ENCODE data around the gene KAZN.

KAZN gene

GRCh38 chr1:14975119-14975518 lies 376.6 kb downstream of the KAZN start:
- no peaks in the 10 kb centered on the region for H3K79me2 ChIP-seq (ENCODE audit: insufficient read depth, low read length)
- H4K20me1 ChIP-seq (ENCODE audit: insufficient read depth, low read length, poor library complexity, severe bottlenecking), result no peaks in the 10 kb centered on the region
- no peaks in the 10 kb centered on the region for H3F3A ChIP-seq (ENCODE audit: low read depth)
- no peaks in the 10 kb centered on the region for H3K4me1 ChIP-seq (ENCODE audit: insufficient read depth, low read length, poor library complexity, severe bottlenecking)
- no peak overlapping the region for H3K4me2 ChIP-seq (ENCODE audit: low read depth, low read length, poor library complexity, severe bottlenecking)
- H3K27me3 ChIP-seq (ENCODE audit: insufficient read depth, low read length, poor library complexity, severe bottlenecking), result peaks cover 6% of the 10 kb centered on the region
- H2AFZ ChIP-seq (ENCODE audit: low read length), result no peak overlapping the region
- no peaks in the 10 kb centered on the region for H3K36me3 ChIP-seq (ENCODE audit: insufficient read depth, low read length)
- no peaks in the 10 kb centered on the region for H3K9me3 ChIP-seq (ENCODE audit: insufficient read depth, low read depth, low read length)
- no peak overlapping the region for H3K4me3 ChIP-seq (ENCODE audit: low read length, poor library complexity, severe bottlenecking)
- H3K9ac ChIP-seq (ENCODE audit: low read depth, low read length, poor library complexity, severe bottlenecking), result no peak overlapping the region
- TF ChIP-seq, protein P1, sequence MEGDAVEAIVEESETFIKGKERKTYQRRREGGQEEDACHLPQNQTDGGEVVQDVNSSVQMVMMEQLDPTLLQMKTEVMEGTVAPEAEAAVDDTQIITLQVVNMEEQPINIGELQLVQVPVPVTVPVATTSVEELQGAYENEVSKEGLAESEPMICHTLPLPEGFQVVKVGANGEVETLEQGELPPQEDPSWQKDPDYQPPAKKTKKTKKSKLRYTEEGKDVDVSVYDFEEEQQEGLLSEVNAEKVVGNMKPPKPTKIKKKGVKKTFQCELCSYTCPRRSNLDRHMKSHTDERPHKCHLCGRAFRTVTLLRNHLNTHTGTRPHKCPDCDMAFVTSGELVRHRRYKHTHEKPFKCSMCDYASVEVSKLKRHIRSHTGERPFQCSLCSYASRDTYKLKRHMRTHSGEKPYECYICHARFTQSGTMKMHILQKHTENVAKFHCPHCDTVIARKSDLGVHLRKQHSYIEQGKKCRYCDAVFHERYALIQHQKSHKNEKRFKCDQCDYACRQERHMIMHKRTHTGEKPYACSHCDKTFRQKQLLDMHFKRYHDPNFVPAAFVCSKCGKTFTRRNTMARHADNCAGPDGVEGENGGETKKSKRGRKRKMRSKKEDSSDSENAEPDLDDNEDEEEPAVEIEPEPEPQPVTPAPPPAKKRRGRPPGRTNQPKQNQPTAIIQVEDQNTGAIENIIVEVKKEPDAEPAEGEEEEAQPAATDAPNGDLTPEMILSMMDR (conservative IDR thresholded peaks at IDR 0.05; ENCODE audit: low read length), result no peak
- no peak for TF ChIP-seq EZH2phosphoT487 (IDR thresholded peaks at IDR 0.05; ENCODE audit: borderline replicate concordance)
- H3K9me2 ChIP-seq (replicated peaks; ENCODE audit: low read depth, low read length), result no peaks in the 10 kb centered on the region

DNA sequence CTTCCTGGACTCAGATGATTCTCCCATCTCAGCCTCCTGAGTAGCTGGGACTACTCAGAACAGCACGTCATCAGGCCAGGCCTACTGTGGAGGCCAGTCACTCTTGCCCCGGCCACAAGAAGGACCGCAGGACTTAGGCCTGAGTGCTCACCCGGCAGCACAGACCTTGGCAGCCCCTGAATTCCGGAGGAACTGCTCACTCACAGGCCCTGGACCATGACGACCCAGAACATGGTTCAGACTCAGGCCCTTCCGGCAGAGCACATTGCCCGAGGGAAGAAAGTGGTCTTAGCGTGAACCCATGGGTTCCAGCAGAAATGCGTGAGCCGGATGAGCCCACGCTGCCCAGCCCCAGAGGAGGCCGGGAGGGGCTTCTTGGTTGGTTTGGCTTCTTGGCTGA lies 377.8 kb downstream of the KAZN start:
- Histone ChIP-seq H3K36me3 (ENCODE audit: insufficient read depth, low read length) (no peaks in the 10 kb centered on the region), H3K4me3 (ENCODE audit: low read length, poor library complexity, severe bottlenecking) (no peak overlapping the region), H3K27me3 (ENCODE audit: insufficient read depth, low read length, poor library complexity, severe bottlenecking) (peaks cover 6% of the 10 kb centered on the region), H3K9me3 (ENCODE audit: insufficient read depth, low read depth, low read length) (no peaks in the 10 kb centered on the region), H3K4me2 (ENCODE audit: low read depth, low read length, poor library complexity, severe bottlenecking) (no peak overlapping the region), H3K9me2 (replicated peaks; ENCODE audit: low read depth, low read length) (no peaks in the 10 kb centered on the region), H3K79me2 (ENCODE audit: insufficient read depth, low read length) (no peaks in the 10 kb centered on the region), H4K20me1 (ENCODE audit: insufficient read depth, low read length, poor library complexity, severe bottlenecking) (no peaks in the 10 kb centered on the region), H3K4me1 (ENCODE audit: insufficient read depth, low read length, poor library complexity, severe bottlenecking) (no peaks in the 10 kb centered on the region), H3K9ac (ENCODE audit: low read depth, low read length, poor library complexity, severe bottlenecking) (no peak overlapping the region), H2AFZ (ENCODE audit: low read length) (no peak overlapping the region), H3F3A (ENCODE audit: low read depth) (no peaks in the 10 kb centered on the region)
- TF ChIP-seq EZH2phosphoT487 (IDR thresholded peaks at IDR 0.05; ENCODE audit: borderline replicate concordance), result no peak
- TF ChIP-seq, protein P1 (conservative IDR thresholded peaks at IDR 0.05; ENCODE audit: low read length), result no peak

DNA sequence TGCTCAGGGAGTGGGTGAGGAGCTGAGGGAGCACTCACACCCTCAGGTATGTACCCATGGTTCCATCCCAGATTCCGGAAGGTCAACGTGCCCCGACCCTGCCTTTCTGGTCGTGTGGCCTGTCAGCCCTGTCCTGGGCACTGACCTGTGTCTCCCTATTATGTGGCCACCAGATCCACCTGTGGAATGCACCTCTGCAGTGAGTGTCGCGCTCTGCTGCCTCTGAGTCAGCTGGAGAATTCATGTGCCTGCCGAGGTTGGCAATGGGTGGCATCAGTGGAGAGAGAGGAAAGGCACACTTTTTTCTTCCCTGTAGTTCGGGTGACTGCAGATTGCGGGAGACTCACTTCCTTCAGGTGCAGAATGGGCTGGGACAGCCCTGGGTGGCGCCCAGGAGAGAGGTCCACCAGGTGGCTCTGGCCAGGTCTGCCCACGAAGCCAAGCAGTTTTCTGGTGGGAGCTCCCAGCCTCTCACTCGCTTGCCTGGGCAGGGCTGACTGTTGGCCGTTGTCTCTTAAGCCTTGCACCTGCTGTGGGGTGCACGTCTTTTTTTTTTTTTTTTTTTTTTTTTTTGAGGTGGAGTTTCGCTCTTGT lies 378.9 kb downstream of the KAZN start:
- H3K4me2 ChIP-seq (ENCODE audit: low read depth, low read length, poor library complexity, severe bottlenecking), result no peak overlapping the region
- H3K9me2 ChIP-seq (replicated peaks; ENCODE audit: low read depth, low read length), result no peaks in the 10 kb centered on the region
- H3K9me3 ChIP-seq (ENCODE audit: insufficient read depth, low read depth, low read length), result no peaks in the 10 kb centered on the region
- no peak overlapping the region for H3K9ac ChIP-seq (ENCODE audit: low read depth, low read length, poor library complexity, severe bottlenecking)
- TF ChIP-seq, protein P1 (conservative IDR thresholded peaks at IDR 0.05; ENCODE audit: low read length), result no peak
- no peak for TF ChIP-seq EZH2phosphoT487 (IDR thresholded peaks at IDR 0.05; ENCODE audit: borderline replicate concordance)
- H2AFZ ChIP-seq (ENCODE audit: low read length), result no peak overlapping the region
- H3K4me1 ChIP-seq (ENCODE audit: insufficient read depth, low read length, poor library complexity, severe bottlenecking), result no peaks in the 10 kb centered on the region
- no peaks in the 10 kb centered on the region for H3F3A ChIP-seq (ENCODE audit: low read depth)
- H4K20me1 ChIP-seq (ENCODE audit: insufficient read depth, low read length, poor library complexity, severe bottlenecking), result no peaks in the 10 kb centered on the region
- no peaks in the 10 kb centered on the region for H3K36me3 ChIP-seq (ENCODE audit: insufficient read depth, low read length)
- H3K27me3 ChIP-seq (ENCODE audit: insufficient read depth, low read length, poor library complexity, severe bottlenecking), result peaks cover 6% of the 10 kb centered on the region
- no peak overlapping the region for H3K4me3 ChIP-seq (ENCODE audit: low read length, poor library complexity, severe bottlenecking)
- H3K79me2 ChIP-seq (ENCODE audit: insufficient read depth, low read length), result no peaks in the 10 kb centered on the region
